ENCODE data around the gene ATP9B. TPM values are rescaled to one million over a fixed set of nuclear protein-coding genes. Genes with fewer than 3 reads are reported as not detected.
"Not testable (repeated sequence)": the region's sequence is repeated elsewhere in the genome, so short reads cannot be mapped to it uniquely, and the experiment has no call there.

Gene ATP9B
- total RNA-seq, 1 experiment from 2014 or later, result 20.9 TPM

DNA sequence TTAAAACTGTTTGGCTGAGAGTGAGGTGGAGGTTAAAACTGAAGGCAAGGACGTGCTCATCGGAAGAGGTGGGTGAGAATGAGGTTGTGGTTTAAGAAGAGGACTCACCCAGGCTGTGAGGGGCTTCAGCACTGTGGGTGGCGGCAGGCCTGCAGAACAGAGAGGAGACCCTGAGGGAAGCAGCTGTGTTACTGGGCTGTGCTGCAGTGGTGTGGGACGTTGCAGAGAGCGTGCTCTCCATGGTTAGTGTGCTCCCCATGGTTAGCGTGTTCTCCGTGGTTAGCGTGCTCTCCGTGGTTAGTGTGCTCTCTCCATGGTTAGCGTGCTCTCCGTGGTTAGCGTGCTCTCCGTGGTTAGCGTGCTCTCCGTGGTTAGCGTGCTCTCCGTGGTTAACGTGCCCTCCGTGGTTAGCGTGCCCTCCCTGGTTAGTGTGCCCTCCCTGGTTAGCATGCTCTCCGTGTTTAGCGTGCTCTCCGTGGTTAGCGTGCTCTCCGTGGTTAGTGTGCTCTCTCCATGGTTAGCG, 258.1 kb downstream of the ATP9B start:
- H3K9me3 ChIP-seq (ENCODE audit: control insufficient read depth, low read depth, low read length), result no peaks in the 10 kb centered on the region
- no peak overlapping the region for H3T11ph ChIP-seq (ENCODE audit: low read length)
- no peak overlapping the region for H3K4ac ChIP-seq (ENCODE audit: low read depth, low read length)
- Mint-ChIP-seq H3K36me3 (ENCODE audit: insufficient read depth in 1 of 3, low read depth in 3 of 3) (peaks cover 11 to 32% (median 15%) of the 10 kb centered on the region in 3 experiments), H3K27me3 (ENCODE audit: low read depth) (no peaks in the 10 kb centered on the region), H3K9me3 (peaks cover 2 to 9% of the 10 kb centered on the region in 2 experiments; a peak in 4 of 5 replicates), H3K27ac (no peak overlapping the region), H3K4me3 (no peak overlapping the region), H3K4me1 (peaks cover under 1 to 2% of the 10 kb centered on the region in 2 experiments; a peak in 3 of 4 replicates)
- H3K79me2 ChIP-seq (ENCODE audit: insufficient read depth, low read length), result no peaks in the 10 kb centered on the region
- H3K4me1 ChIP-seq (ENCODE audit: insufficient read depth, low read length), result peaks cover 3% of the 10 kb centered on the region; the same call in 1 of the 2 replicates
- no peak overlapping the region for H2AK5ac ChIP-seq (ENCODE audit: insufficient read length, low read length)
- no peaks in the 10 kb centered on the region for H3K23me2 ChIP-seq (ENCODE audit: insufficient read length, low read depth, low read length, poor library complexity, severe bottlenecking)
- no CpG with 5 or more reads among the region's 26 CpGs for WGBS (ENCODE audit: extremely low coverage, insufficient read length, low lambda C conversion rate)
- no peak overlapping the region for H3K9ac ChIP-seq (ENCODE audit: extremely low read depth, insufficient read length, low read length)
- H3K27ac ChIP-seq (ENCODE audit: insufficient read length, low read depth, low read length), result no peak overlapping the region
- H3K79me1 ChIP-seq (ENCODE audit: insufficient read depth, low read depth, low read length, poor library complexity, severe bottlenecking), result no peaks in the 10 kb centered on the region
- no peak overlapping the region for H3K56ac ChIP-seq (ENCODE audit: insufficient read length, low read depth, low read length)
- H2BK120ac ChIP-seq (ENCODE audit: low read depth, low read length, poor library complexity, severe bottlenecking), result no peak overlapping the region
- TF ChIP-seq, protein P1, sequence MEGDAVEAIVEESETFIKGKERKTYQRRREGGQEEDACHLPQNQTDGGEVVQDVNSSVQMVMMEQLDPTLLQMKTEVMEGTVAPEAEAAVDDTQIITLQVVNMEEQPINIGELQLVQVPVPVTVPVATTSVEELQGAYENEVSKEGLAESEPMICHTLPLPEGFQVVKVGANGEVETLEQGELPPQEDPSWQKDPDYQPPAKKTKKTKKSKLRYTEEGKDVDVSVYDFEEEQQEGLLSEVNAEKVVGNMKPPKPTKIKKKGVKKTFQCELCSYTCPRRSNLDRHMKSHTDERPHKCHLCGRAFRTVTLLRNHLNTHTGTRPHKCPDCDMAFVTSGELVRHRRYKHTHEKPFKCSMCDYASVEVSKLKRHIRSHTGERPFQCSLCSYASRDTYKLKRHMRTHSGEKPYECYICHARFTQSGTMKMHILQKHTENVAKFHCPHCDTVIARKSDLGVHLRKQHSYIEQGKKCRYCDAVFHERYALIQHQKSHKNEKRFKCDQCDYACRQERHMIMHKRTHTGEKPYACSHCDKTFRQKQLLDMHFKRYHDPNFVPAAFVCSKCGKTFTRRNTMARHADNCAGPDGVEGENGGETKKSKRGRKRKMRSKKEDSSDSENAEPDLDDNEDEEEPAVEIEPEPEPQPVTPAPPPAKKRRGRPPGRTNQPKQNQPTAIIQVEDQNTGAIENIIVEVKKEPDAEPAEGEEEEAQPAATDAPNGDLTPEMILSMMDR (conservative IDR thresholded peaks at IDR 0.05), result no peak
- H3K23ac ChIP-seq (ENCODE audit: insufficient read length, low read depth, low read length), result no peak overlapping the region
- no peak overlapping the region for H3K14ac ChIP-seq (ENCODE audit: insufficient read depth, low read length)
- H3K4me2 ChIP-seq (ENCODE audit: insufficient read depth, insufficient read length, low read length), result no peak overlapping the region
- no peak overlapping the region for H2BK15ac ChIP-seq (ENCODE audit: low read depth, low read length)
- H2BK5ac ChIP-seq (ENCODE audit: insufficient read length, low read length), result no peak overlapping the region
- H3K27me3 ChIP-seq (ENCODE audit: insufficient read depth, low read length), result no peaks in the 10 kb centered on the region
- H4K5ac ChIP-seq (ENCODE audit: insufficient read length, low read depth, low read length), result no peak overlapping the region
- DNase-seq, result no peak
- no peak overlapping the region for H2AFZ ChIP-seq (ENCODE audit: low read length)
- H2BK12ac ChIP-seq (ENCODE audit: insufficient read length, low read depth, low read length), result no peak overlapping the region
- no peak overlapping the region for H2BK20ac ChIP-seq (ENCODE audit: low read depth, low read length, poor library complexity, severe bottlenecking)
- no peak overlapping the region for H3K18ac ChIP-seq (ENCODE audit: insufficient read length, low read depth, low read length)
- no peaks in the 10 kb centered on the region for H4K20me1 ChIP-seq (ENCODE audit: control insufficient read depth, insufficient read depth, insufficient read length)
- no peak overlapping the region for H4K91ac ChIP-seq (ENCODE audit: insufficient read length, low read depth, low read length)
- no peak overlapping the region for H4K8ac ChIP-seq (replicated peaks; ENCODE audit: insufficient read length, low read depth, low read length)

DNA sequence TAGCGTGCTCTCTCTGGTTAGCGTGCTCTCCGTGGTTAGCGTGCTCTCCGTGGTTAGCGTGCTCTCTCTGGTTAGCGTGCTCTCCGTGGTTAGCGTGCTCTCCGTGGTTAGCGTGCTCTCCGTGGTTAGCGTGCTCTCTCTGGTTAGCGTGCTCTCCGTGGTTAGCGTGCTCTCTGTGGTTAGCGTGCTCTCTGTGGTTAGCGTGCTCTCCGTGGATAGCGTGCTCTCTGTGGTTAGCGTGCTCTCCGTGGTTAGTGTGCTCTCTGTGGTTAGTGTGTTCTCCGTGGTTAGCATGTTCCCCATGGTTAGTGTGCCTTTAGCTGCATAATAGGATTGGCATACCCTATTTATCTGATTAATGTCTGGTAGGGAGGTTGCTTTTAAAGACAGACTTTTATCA, 258.7 kb downstream of the ATP9B start:
- not testable (repeated sequence) for H4K8ac ChIP-seq (replicated peaks; ENCODE audit: insufficient read length, low read depth, low read length); H3K79me2 ChIP-seq (ENCODE audit: insufficient read depth, low read length); H3K56ac ChIP-seq (ENCODE audit: insufficient read length, low read depth, low read length); H4K20me1 ChIP-seq (ENCODE audit: control insufficient read depth, insufficient read depth, insufficient read length); H2AK5ac ChIP-seq (ENCODE audit: insufficient read length, low read length); DNase-seq; H2BK12ac ChIP-seq (ENCODE audit: insufficient read length, low read depth, low read length); H2BK120ac ChIP-seq (ENCODE audit: low read depth, low read length, poor library complexity, severe bottlenecking); H3K23ac ChIP-seq (ENCODE audit: insufficient read length, low read depth, low read length); H3K27me3 Mint-ChIP-seq (ENCODE audit: low read depth); H2BK5ac ChIP-seq (ENCODE audit: insufficient read length, low read length); H3K4ac ChIP-seq (ENCODE audit: low read depth, low read length); H3T11ph ChIP-seq (ENCODE audit: low read length); H3K9me3 Mint-ChIP-seq; H3K79me1 ChIP-seq (ENCODE audit: insufficient read depth, low read depth, low read length, poor library complexity, severe bottlenecking); H3K18ac ChIP-seq (ENCODE audit: insufficient read length, low read depth, low read length); H3K4me1 ChIP-seq (ENCODE audit: insufficient read depth, low read length); H3K9ac ChIP-seq (ENCODE audit: extremely low read depth, insufficient read length, low read length); H4K5ac ChIP-seq (ENCODE audit: insufficient read length, low read depth, low read length); H3K27ac Mint-ChIP-seq; H3K9me3 ChIP-seq (ENCODE audit: control insufficient read depth, low read depth, low read length); H2BK20ac ChIP-seq (ENCODE audit: low read depth, low read length, poor library complexity, severe bottlenecking); H3K27ac ChIP-seq (ENCODE audit: insufficient read length, low read depth, low read length); H3K4me1 Mint-ChIP-seq; H3K23me2 ChIP-seq (ENCODE audit: insufficient read length, low read depth, low read length, poor library complexity, severe bottlenecking); H3K27me3 ChIP-seq (ENCODE audit: insufficient read depth, low read length); H2AFZ ChIP-seq (ENCODE audit: low read length); H3K4me2 ChIP-seq (ENCODE audit: insufficient read depth, insufficient read length, low read length); H4K91ac ChIP-seq (ENCODE audit: insufficient read length, low read depth, low read length); H2BK15ac ChIP-seq (ENCODE audit: low read depth, low read length); H3K14ac ChIP-seq (ENCODE audit: insufficient read depth, low read length)
- WGBS (ENCODE audit: extremely low coverage, insufficient read length, low lambda C conversion rate), result no CpG with 5 or more reads among the region's 23 CpGs
- Mint-ChIP-seq H3K36me3 (ENCODE audit: insufficient read depth in 1 of 3, low read depth in 3 of 3) (peaks cover 15 to 32% (median 17%) of the 10 kb centered on the region in 3 experiments), H3K4me3 (peak overlapping the region in 1 of 2 experiments; percentile 57; a peak in 1 of 5 replicates)
